Measurements from ENCODE around the gene SRR. TPM values are rescaled to one million over a fixed set of nuclear protein-coding genes. Genes with fewer than 3 reads are reported as not detected.
A peak's percentile ranks its signal among the peaks of the same experiment; 100 is the strongest.

Gene SRR
- total RNA-seq, 2 experiments from 2014 or later: 9.6 to 12.7 TPM

DNA sequence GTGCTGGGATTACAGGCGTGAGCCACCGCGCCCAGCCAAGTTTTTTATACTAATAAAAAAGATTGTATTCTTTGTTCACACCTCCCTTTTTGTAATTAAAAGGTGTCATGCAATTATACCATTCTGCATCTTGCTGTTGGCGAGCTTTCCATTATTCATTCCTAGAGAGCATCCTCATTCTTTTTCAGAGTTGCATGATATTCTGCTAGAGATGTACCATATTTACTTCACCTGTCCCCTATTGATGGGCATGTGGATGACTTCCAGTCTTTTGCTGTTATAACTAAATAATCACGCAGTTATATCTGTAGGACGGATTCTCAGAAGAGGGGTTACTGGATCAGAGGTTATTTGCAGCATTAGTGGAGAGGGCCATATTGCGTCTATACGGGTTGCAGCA is 50.6 kb downstream of the SRR start:
- Mint-ChIP-seq H3K27me3 (no peaks in the 10 kb centered on the region), H3K9me3 (no peaks in the 10 kb centered on the region), H3K27ac (peak overlapping the region; percentile 28), H3K36me3 (ENCODE audit: low read depth) (peaks cover 2% of the 10 kb centered on the region), H3K4me1 (ENCODE audit: low read depth) (peaks cover 16% of the 10 kb centered on the region), H3K4me3 (no peak overlapping the region)
- POLR2A ChIA-PET: interaction anchor here (0.7 to 1.5 kb wide), 2 partner anchors 16 to 21 kb away, joined by 6 read pairs; no protein-coding TSS in a partner anchor
- ATAC-seq (no peak), DNase-seq (no peak)
- intact Hi-C loops (cut with micrococcal nuclease): no loop called here
- TF ChIP-seq, protein P1, sequence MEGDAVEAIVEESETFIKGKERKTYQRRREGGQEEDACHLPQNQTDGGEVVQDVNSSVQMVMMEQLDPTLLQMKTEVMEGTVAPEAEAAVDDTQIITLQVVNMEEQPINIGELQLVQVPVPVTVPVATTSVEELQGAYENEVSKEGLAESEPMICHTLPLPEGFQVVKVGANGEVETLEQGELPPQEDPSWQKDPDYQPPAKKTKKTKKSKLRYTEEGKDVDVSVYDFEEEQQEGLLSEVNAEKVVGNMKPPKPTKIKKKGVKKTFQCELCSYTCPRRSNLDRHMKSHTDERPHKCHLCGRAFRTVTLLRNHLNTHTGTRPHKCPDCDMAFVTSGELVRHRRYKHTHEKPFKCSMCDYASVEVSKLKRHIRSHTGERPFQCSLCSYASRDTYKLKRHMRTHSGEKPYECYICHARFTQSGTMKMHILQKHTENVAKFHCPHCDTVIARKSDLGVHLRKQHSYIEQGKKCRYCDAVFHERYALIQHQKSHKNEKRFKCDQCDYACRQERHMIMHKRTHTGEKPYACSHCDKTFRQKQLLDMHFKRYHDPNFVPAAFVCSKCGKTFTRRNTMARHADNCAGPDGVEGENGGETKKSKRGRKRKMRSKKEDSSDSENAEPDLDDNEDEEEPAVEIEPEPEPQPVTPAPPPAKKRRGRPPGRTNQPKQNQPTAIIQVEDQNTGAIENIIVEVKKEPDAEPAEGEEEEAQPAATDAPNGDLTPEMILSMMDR (IDR thresholded peaks at IDR 0.05): no peak
- CTCF ChIA-PET: interaction anchor here (1.1 to 3.0 kb wide), 9 partner anchors 13 to 62 kb away, joined by 3 to 20 read pairs (median 6); partner anchors contain the start of gene TSR1

DNA sequence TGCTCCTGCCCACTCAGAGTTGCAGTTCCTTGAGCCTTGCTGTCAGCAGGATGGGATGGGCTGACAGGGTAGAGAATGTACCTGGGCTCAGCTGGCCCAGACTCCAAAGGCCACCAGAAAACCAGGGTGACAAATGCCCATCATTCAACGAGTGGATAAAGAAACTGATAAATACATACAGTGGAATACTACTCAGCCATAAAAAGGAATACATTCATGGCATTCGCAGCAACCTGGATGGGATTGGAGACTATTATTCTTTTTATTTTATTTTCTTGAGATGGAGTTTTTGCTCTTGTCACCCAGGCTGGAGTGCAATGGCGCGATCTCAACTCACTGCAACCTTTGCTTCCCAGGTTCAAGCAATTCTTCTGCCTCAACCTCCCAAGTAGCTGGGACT is 53.5 kb downstream of the SRR start:
- Mint-ChIP-seq H3K36me3 (ENCODE audit: low read depth) (peaks cover 2% of the 10 kb centered on the region), H3K9me3 (no peaks in the 10 kb centered on the region), H3K27ac (no peak overlapping the region), H3K4me3 (no peak overlapping the region), H3K4me1 (ENCODE audit: low read depth) (peaks cover 16% of the 10 kb centered on the region), H3K27me3 (no peaks in the 10 kb centered on the region)
- ChIA-PET POLR2A (interaction anchor here (0.6 kb wide), 1 partner anchor 69 kb away, joined by 3 read pairs; no protein-coding TSS in a partner anchor), CTCF (interaction anchor here (2.0 kb wide), 1 partner anchor 59 kb away, joined by 8 read pairs; no protein-coding TSS in a partner anchor)
- DNase-seq (no peak), ATAC-seq (no peak)
- TF ChIP-seq, protein P1 (IDR thresholded peaks at IDR 0.05): no peak
- intact Hi-C loops (cut with micrococcal nuclease): no loop called here

DNA sequence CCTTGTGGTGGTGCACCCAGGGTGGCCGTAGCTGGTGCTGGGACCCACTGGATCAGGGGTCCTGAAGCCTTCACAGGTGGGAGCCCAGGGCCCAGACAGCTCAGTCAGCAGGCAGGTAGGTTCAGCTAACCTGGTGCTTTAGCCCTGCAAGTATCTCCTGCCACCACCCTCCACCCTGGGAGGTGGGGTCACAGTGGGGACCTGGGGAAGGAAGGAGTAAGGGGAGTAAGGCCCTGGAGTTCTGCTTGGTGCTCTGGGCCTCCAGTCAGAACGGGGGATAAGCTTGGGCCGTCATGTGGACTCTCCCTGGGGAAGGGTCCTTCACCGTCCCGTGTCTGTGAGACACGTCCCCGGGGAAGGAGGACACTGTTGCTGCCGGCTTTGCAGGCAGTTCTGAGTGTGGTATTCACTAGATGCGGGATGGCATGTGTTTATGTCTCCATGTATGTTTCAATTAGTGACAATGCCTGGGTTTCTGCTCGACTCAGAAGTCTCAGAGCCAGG is 54.2 kb downstream of the SRR start:
- DNase-seq: no peak
- TF ChIP-seq, protein P1 (IDR thresholded peaks at IDR 0.05): no peak
- CTCF ChIA-PET: interaction anchor here (2.0 kb wide), 1 partner anchor 58 kb away, joined by 8 read pairs; no protein-coding TSS in a partner anchor
- peaks cover 2% of the 10 kb centered on the region for H3K36me3 Mint-ChIP-seq (ENCODE audit: low read depth)
- no peak for ATAC-seq
- H3K27ac Mint-ChIP-seq: no peak overlapping the region
- no peaks in the 10 kb centered on the region for H3K9me3 Mint-ChIP-seq
- POLR2A ChIA-PET: interaction anchor here (0.6 kb wide), 1 partner anchor 70 kb away, joined by 3 read pairs; no protein-coding TSS in a partner anchor
- H3K4me3 Mint-ChIP-seq: no peak overlapping the region
- no peaks in the 10 kb centered on the region for H3K27me3 Mint-ChIP-seq
- peaks cover 15% of the 10 kb centered on the region for H3K4me1 Mint-ChIP-seq (ENCODE audit: low read depth)
- intact Hi-C loops (cut with micrococcal nuclease): no loop called here

DNA sequence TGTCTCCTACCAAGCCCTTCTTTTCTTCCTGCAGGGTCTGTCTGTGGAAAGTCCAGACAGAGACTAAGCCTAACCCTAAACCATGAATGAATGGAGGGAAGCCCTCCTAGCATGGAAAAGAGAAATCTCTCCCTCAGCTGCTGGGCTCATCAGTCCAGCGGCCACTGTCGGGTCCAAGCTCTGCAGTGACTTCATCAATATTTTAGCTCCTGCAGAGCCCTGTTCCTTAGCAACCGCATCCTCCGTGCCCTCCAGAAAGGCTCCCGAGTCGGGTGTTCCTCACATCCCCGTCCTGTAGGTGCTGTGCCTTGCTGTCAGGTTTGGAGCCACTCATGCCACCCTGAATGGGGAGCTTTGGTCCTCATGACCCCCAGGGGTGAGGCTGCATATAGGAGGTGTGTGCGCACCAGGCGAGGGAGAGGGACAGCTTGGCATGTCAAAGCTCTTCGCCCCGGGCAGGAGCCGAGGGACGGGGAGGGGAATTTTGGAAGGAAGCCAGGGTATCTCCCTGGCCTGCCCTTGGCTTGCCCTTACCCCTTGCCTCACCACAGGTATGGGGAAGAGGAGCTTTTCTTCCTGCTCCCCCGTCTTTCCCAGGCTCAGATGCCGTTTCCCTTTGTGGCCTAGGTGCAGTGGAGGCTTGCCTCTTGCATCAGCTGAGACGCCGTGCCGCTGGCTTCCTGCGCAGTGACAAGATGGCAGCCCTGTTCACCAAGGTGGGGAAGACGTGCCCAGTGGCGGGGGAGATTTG is 57.4 kb downstream of the SRR start:
- CTCF ChIA-PET: interaction anchor here (0.8 to 2.8 kb wide), 4 partner anchors 8 to 57 kb away, joined by 3 to 15 read pairs (median 8); no protein-coding TSS in a partner anchor
- H3K27ac Mint-ChIP-seq: no peak overlapping the region
- no peak for DNase-seq

More for the DNA sequence above, 57.4 kb downstream of the SRR start:
- TF ChIP-seq, protein P1 (IDR thresholded peaks at IDR 0.05): no peak
- Mint-ChIP-seq H3K4me3 (no peak overlapping the region), H3K4me1 (ENCODE audit: low read depth) (no peaks in the 10 kb centered on the region), H3K27me3 (no peaks in the 10 kb centered on the region), H3K9me3 (no peaks in the 10 kb centered on the region), H3K36me3 (ENCODE audit: low read depth) (peaks cover 6% of the 10 kb centered on the region)
- no peak for ATAC-seq
- POLR2A ChIA-PET: interaction anchor here (0.6 to 2.4 kb wide), 3 partner anchors 31 to 647 kb away, joined by 3 to 10 read pairs (median 3); no protein-coding TSS in a partner anchor
- intact Hi-C loops (cut with micrococcal nuclease): no loop called here

Data from activated CD8-positive, alpha-beta T cell treated with anti-CD3 and anti-CD28 coated beads for 36 hours (primary cell).